GM18870 (cell line): ENCODE results near the gene DNAJA4.
"Not testable (repeated sequence)": the region's sequence is repeated elsewhere in the genome, so short reads cannot be mapped to it uniquely, and the experiment has no call there.

ENCODE experiments used
- ATAC-seq: cut with Tn5 transposase; IDR thresholded peaks from one replicate; pipeline ENCODE4 v1.9.1; 2021; ENCODE audit warnings: moderate library complexity; ENCODE audit not compliant: unreplicated experiment

Gene DNAJA4

DNA sequence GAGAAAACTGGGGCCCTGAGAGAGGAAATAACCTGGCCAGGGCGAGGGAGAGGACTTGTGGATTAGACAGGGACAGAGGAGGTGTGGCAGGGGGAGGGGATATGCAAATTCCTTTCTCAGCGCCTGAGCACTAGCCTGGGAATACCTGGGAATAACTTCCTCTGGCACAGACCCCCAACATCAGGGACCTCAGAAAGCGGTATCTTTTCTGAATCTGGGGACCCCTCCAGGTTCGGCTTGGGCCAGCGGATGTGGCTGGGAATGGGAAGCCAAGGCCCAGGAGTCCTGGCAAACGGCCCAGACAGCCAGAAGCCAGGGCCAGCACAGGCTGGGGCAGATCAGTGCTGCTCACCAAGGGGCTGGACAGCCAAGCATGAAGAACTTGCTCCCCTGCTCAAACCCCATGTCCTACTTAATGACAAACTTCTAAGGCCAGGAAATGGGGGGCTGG lies 20.8 kb upstream of the DNAJA4 start:
- ATAC-seq = no peak

GRCh38 chr15:78244101-78244500 lies 20.3 kb upstream of the DNAJA4 start:
- no peak for ATAC-seq

GRCh38 chr15:78244893-78245292 lies 19.5 kb upstream of the DNAJA4 start:
- no peak for ATAC-seq

- not testable (repeated sequence) for ATAC-seq
These were observed 19.0 kb upstream of the DNAJA4 start for GRCh38 chr15:78245392-78245791.

DNA sequence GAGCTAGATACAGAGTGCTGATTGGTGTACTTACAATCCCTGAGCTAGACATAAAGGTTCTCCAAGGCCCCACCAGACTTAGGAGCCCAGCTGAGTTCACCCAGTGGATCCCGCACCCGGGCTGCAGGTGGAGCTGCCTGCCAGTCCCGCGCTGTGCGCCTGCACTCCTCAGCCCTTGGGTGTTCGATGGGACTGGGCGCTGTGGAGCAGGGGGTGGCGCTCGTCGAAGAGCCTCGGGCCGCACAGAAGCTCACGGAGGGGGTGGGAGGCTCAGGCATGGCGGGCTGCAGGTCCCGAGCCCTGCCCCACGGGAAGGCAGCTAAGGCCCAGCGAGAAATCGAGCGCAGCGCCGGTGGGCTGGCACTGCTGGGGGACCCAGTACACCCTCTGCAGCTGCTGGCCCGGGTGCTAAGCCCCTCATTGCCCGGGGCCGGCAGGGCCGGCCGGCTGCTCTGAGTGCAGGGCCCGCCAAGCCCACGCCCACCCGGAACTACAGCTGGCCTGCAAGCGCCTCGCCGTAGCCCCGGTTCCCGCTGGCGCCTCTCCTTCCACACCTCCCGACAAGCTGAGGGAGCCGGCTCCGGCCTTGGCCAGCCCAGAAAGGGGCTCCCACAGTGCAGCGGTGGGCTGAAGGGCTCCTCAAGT lies 18.3 kb upstream of the DNAJA4 start:
- ATAC-seq = not testable (repeated sequence)

DNA sequence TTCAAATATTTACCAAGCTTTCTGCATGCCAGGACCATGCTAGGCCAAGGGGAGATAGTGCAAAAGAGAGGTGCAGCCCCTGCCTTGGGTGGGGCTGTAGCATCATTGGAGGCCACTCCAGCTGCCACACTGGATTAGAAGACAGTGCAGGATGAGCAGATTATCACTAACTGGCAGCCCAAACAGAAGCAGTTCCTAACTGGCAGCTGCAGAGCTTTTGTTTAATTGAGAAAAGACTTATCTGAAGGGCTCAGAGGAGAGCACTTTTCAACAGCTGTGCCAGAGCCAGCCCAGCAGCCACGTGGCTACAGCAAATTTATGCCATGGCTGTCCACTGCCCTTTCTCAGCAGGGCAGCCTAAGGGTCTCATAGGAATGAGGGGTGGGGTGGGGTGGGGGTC lies 16.5 kb upstream of the DNAJA4 start:
- no peak for ATAC-seq

- no peak for ATAC-seq
These were observed 15.2 kb upstream of the DNAJA4 start for GRCh38 chr15:78249131-78249530.

DNA sequence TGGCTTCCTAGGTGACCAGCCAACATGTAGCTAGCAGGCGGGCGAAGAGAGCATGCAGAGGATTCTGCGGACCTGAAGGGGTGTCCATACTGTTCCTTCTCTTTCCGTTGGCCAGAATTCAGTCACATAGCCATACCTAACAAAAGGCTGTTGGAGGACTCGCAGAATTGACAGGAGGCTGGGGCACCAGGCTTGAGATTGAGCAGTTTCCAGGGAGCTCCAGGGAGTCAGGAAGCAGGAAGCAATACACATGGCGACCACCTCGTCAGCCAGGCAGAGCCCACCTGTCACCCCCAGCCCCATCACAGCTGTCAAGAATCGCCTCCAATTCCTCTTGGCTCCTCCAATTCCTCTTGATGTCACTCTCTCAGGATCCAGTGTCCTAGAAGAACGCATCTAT lies 13.2 kb upstream of the DNAJA4 start:
- ATAC-seq = no peak

DNA sequence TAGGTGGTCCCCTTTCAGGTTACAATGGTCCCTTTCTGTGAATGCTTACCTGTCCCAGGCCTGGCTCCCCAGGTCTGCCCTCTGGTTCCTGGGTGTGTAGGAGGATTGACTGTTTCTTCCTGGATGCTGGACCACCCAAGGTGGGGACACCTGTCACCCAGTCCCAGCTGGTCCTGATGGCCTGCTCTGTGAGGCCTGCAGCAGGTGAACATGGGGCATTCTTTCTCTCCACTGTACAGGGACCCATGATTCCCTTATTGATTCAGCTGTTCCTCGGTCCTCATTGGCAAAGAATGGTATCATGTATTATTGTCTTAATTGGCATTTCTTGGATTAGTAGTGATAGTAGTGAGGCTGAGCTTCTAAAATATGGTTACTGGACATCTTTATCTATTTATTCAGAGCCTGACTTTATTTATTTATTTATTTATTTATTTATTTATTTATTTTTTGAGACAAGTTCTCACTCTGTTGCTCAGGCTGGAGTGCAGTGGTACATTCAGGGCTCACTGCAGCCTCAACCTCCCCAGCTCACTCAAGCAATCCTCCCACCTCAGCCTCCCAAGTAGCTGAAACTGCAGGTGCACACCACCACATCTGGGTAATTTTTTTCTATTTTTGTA lies 8.8 kb upstream of the DNAJA4 start:
- ATAC-seq = no peak

- no peak for ATAC-seq
These were observed 8.3 kb upstream of the DNAJA4 start for GRCh38 chr15:78256044-78256437.

DNA sequence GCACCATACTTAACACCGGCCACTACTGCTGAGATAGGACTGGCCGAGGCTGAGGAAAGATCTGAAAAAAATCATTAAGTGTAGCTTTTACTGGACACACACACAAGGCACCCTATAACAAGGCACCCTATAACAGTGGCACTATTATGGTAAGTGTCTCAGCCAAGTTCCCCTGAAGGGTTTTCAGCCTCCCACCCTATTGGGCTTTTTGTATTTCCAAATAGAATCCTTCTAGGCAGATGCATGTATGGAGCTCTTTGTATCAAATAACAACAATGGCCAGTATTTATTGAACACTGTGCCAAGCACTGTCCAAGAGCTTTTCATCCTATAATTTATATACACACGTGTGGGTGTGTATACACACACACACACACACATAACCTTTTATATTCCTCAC lies 6.7 kb upstream of the DNAJA4 start:
- ATAC-seq = no peak

DNA sequence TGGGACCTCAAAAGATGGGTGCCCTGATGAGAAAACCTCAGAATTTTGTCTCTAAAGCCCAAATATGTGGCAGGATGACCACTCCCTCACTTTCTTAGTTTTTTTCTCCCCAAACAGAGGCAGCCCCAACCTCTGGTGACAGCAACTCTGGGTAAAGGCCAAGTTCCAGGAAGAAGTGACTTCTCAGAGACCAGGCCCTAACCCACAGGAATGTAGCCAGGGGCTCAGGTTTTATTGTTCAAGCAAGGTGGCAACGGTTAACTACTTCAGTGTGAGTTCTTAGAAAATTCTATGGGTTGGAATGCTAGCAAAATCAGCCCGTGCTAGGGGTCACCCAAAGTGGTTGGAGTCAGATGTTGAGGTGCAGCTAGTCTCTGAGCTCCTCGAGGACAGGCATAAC lies 5.1 kb upstream of the DNAJA4 start:
- no peak for ATAC-seq

DNA sequence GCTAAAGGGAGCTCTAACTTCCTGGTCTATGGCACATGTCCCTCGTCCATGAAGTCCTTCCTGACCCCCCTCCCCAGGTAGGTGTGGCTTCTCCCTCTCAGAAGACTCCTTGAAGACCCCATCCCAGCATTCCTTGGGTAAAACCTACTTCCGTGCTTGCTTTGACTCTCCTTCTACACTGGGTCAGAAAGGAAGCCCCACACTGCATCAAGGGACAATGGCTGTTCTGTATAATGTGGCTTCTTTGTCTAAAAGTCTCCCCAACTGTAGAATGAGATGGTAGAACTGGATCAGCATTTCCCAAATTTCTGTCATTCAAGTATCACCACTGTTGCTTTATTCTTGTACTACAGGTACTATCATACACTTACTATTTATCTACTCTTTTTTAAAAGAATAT lies 3.9 kb upstream of the DNAJA4 start:
- no peak for ATAC-seq

DNA sequence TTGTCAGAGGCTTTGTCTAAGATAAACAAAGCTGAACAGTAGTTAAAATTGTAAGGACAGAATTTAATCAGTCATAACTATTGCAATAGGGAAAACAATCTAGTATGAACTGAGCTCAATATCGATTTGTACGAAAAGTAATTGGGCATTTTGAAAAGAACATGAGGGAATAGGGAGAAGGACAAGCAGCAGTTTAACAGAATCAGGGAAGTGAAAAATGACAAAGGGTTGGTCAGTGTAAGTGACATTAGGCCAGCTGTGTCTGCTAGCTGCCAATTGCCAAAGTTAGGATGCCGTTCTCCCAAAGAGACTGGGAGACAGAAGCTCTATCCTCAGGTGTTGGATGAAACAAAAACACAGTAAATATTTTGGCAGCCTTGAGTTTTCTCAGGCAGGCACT lies 3.3 kb upstream of the DNAJA4 start:
- no peak for ATAC-seq

DNA sequence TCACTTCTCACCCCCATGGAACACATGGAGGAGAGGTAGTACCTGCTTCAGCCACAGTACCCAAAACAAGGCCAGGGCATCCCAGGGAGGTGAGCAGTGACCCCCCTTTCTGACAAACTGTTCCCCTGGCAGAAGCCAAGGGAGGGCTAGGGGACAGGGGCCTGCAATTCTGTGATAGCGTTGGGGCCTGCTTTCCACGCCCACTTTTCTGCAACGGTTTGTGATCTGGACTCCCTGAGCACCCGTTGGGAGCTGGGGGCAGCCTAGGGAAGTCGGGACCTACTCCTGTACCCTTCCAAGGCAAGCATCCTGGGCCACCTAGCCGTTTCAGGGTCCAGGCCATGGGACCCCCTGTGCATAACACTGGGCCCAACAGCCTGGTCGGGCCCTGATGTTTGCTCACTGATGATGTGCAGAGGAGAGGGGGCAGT lies 996 bp upstream of the DNAJA4 start:
- no peak for ATAC-seq

DNA sequence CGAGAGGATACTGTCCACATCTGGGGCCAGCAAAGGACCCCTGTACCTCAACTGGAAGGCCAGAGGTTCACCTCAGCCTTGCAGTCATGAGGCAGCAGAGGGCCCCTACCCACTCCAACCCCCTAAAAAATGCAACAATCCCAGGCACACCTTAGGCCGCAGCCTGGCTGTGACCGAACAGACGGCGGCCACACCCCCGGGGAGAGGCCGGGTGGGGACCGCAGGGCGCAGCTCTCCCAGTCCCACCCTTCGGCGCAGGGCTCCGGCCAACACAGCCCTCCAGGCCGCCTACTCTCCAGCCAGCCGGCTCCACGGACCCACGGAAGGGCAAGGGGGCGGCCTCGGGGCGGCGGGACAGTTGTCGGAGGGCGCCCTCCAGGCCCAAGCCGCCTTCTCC lies 457 bp upstream of the DNAJA4 start:
- ATAC-seq = no peak

DNA sequence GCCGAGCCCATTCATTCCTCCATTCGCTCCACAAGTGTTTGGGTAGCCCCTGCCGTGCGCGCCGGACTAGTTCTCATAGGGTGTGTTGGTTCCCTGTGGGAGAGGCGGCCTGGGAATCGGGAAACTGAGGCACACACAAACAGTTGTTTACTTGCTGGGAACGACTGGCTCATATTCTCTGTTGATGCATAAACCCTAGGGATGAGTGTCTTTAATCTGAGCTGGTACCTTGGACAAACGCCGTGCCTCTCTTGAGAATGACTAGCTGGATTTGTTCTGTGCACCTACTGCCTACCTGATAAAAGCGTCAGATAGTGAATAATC lies 737 bp downstream of the DNAJA4 start:
- ATAC-seq = no peak

GRCh38 chr15:78265752-78266224 lies 1.4 kb downstream of the DNAJA4 start:
- no peak for ATAC-seq

DNA sequence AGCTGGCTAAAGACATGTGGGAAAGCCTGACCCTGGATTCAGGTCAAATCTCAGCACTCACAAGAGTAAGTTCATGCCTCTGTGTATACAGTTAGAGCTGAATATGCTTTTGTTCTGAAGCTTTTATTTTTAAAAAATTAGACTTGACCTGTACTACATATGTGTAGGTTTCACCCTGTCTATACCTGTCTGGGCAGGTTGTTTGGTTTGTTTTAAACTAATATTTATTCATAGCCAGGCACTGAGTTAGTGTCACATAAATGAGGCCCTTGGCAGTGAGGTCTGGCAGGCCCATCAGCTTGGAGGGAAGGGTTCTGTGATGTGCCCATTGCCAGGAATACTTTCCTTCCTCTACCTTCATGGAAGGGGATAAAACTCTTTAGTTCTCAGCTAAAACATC lies 1.9 kb downstream of the DNAJA4 start:
- ATAC-seq = no peak

DNA sequence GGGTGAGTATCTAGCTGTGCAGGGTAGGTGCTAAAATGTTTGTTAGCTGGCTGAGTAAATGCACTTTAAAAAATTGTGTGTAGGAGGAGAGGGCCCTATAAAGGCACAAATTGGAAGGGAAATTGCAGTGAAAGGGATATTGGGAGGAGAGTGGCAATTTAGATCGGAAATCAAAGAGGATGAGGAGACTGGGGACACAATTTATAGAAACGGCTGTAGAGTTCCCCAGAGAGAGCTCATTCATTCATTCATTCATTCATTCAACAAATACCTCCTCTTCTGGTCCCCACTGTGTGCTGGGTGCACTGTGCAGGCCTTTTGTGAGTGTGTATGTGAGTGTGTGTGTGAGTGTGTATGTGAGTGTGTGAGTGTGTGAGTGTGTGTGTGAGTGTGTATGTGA lies 2.4 kb downstream of the DNAJA4 start:
- no peak for ATAC-seq

- ATAC-seq = no peak
These were observed 8.0 kb downstream of the DNAJA4 start for GRCh38 chr15:78272316-78272715.

GRCh38 chr15:78272776-78273175 lies 8.4 kb downstream of the DNAJA4 start:
- no peak for ATAC-seq

DNA sequence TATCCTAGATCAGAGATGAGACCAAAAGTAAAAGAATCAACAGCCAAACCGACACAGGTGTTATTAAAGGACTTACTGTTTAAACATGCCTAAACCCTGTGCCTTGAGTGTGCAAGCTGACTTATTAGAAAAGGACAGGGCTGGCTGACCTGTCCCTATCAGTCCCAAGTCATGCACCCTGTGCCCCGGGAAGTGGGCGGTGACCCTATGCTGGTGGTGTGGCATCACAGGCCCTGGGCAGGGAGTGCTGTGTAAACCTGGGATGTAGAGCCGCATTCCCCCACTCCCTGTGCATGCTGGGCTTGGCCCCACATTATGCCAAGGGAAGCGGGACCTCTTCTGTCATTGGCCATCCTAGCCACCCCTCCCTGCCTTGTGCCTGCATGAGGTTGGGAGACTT lies 10.6 kb downstream of the DNAJA4 start:
- ATAC-seq = no peak
